LNCaP clone FGC (cell line): ENCODE data around the gene PPP2R3B.

ENCODE experiments used
- DNase-seq: peaks from one replicate; pipeline ENCODE4 v3.0.0-alpha.2; 2011; ENCODE audit warnings: low read depth
- H3K4me3 ChIP-seq: 2 replicates; pipeline ENCODE4 v1.5.1; 2011; ENCODE audit warnings: mild to moderate bottlenecking, low read depth, low read length, control low read depth
- CTCF ChIP-seq: IDR thresholded peaks from 2 replicates; pipeline ENCODE4 v1.5.1; 2012; ENCODE audit warnings: mild to moderate bottlenecking; ENCODE audit not compliant: control insufficient read depth, insufficient read depth; ENCODE audit errors: extremely low read depth

PPP2R3B gene

GRCh38 chrX:373641-374471, 12.9 kb downstream of the PPP2R3B start:
- peak overlapping the region; percentile 16; the same call in 1 of the 2 replicates for H3K4me3 ChIP-seq
- no peak for DNase-seq
- TF ChIP-seq CTCF = no peak

GRCh38 chrX:372856-373640, 13.7 kb downstream of the PPP2R3B start:
- TF ChIP-seq CTCF = no peak
- DNase-seq = no peak
- no peak overlapping the region for H3K4me3 ChIP-seq

- no peak for DNase-seq
- no peak for TF ChIP-seq CTCF
- H3K4me3 ChIP-seq = no peak overlapping the region
Measured at GRCh38 chrX:371907-372306, 14.8 kb downstream of the PPP2R3B start.

- no peak overlapping the region for H3K4me3 ChIP-seq
- TF ChIP-seq CTCF = no peak
- DNase-seq = no peak
Measured at GRCh38 chrX:370963-371745, 15.6 kb downstream of the PPP2R3B start.

GRCh38 chrX:370244-370962, 16.3 kb downstream of the PPP2R3B start:
- no peak for TF ChIP-seq CTCF
- DNase-seq = no peak
- H3K4me3 ChIP-seq = no peak overlapping the region

GRCh38 chrX:369563-370101, 17.1 kb downstream of the PPP2R3B start:
- TF ChIP-seq CTCF = no peak
- no peak overlapping the region for H3K4me3 ChIP-seq
- DNase-seq = no peak
